Natural killer cell (primary cell): Measurements from ENCODE around the gene MED27. TPM values are rescaled to one million over a fixed set of nuclear protein-coding genes. Genes with fewer than 3 reads are reported as not detected.

ENCODE experiments used
- ATAC-seq, 3 donors: fragments of 150-1000 bp in 2 of 3; fragments of 200-7000 bp in 1 of 3; cut with Tn5 transposase; 1 replicate in 1 of 3; 2 replicates in 2 of 3; pipeline ENCODE4 v1.10.0; 2021; ENCODE audit warnings: mild to moderate bottlenecking in 2 of 3, moderate library complexity in 2 of 3
- DNase-seq, 2 donors: peaks; one replicate each; pipeline versions ENCODE4 v3.0.0 to v3.0.0-alpha.2; 2013 to 2021; ENCODE audit warnings: mixed read lengths in 1 of 2
- H3K27ac ChIP-seq: one replicate; pipeline ENCODE4 v1.5.1; 2013; ENCODE audit warnings: mild to moderate bottlenecking, low read length
- H3K27me3 ChIP-seq: one replicate; pipeline ENCODE4 v1.6.1; 2013; ENCODE audit warnings: low read length; ENCODE audit not compliant: control insufficient read depth, insufficient read depth
- H3K36me3 ChIP-seq: one replicate; pipeline ENCODE4 v1.6.1; 2013; ENCODE audit warnings: low read length; ENCODE audit not compliant: control insufficient read depth, insufficient read depth
- H3K4me1 ChIP-seq: one replicate; pipeline ENCODE4 v1.6.1; 2013; ENCODE audit warnings: low read length; ENCODE audit not compliant: control insufficient read depth, insufficient read depth
- H3K4me3 ChIP-seq: one replicate; pipeline ENCODE4 v1.5.1; 2013; ENCODE audit warnings: low read length
- H3K9me3 ChIP-seq: one replicate; pipeline ENCODE4 v1.6.1; 2013; ENCODE audit warnings: low read length; ENCODE audit not compliant: control insufficient read depth, insufficient read depth
- H3K27ac Mint-ChIP-seq, 2 donors: one replicate each; pipeline ENCODE4 v1.8.0; 2022; ENCODE audit warnings: mild to moderate bottlenecking in 2 of 2, mixed read lengths in 2 of 2, moderate library complexity in 1 of 2
- H3K27me3 Mint-ChIP-seq, 2 donors: one replicate each; pipeline ENCODE4 v1.8.0; 2022; ENCODE audit warnings: low read depth in 2 of 2, mixed read lengths in 2 of 2
- H3K36me3 Mint-ChIP-seq: one replicate; pipeline ENCODE4 v1.8.0; 2022; ENCODE audit warnings: mixed read lengths
- H3K4me1 Mint-ChIP-seq, 2 donors: one replicate each; pipeline ENCODE4 v1.8.0; 2022; ENCODE audit warnings: mixed read lengths in 2 of 2
- H3K4me3 Mint-ChIP-seq: one replicate; pipeline ENCODE4 v1.8.0; 2022; ENCODE audit warnings: mild to moderate bottlenecking, moderate library complexity, mixed read lengths
- H3K9me3 Mint-ChIP-seq, 2 donors: one replicate each; pipeline ENCODE4 v1.8.0; 2022; ENCODE audit warnings: mixed read lengths in 2 of 2
- whole genome bisulfite sequencing: methylation state at CpG from one replicate; pipeline ENCODE4 v1.1.7; 2013; ENCODE audit warnings: missing lambda C conversion rate; ENCODE audit not compliant: insufficient coverage; 5-methylcytosine and 5-hydroxymethylcytosine counted together
- intact Hi-C: fragments of 100-400 bp; cut with micrococcal nuclease; formaldehyde crosslinking; loops from one replicate; pipeline ENCODE4 v1.14.2; 2022
- total RNA-seq, 4 donors: library from RNA; stranded (reverse); fragments of 120-200 nt in 1 of 4; gene quantifications; one replicate each; pipeline versions ENCODE4 v1.2.3 to v1.2.4, GENCODE V29; 2013 to 2022
- TF ChIP-seq, protein P1 (sequence below): fragments of 200-600 bp; IDR thresholded peaks from one replicate; pipeline ENCODE4 v1.8.0; 2022; ENCODE audit warnings: antibody characterized with exemption

Gene MED27
- total RNA-seq, 3 donors from 2014 or later (not counting 1 experiment from before 2014, with no cell fraction given): 24.4 to 27.3 (median 26.9) TPM

DNA sequence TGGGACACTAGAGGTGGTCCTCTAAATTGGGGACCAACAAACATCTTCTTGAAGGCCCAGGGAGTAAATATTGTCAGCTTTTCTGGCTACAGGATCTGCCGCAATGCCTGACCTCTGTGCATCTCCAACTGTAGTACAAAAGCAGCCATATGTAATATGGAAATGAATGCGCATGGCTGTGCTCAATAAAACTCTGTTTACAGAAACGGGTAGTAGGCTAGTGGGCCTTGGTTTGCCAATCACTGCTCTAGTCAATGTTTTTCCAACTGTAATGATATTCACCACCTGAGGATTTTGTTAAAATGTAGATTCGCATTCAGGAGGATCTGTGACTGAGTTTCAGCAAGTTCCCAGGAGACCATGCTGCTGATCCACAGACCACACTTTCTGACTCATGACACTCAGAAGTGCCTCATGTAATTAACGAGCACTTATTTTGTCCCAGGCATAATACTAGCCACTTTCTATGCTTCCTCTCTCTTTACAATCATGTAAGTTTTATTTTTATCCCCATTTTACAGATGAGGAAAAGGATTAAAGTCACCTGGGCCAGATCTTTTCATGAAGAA, 96.9 kb downstream of the MED27 start:
- DNase-seq: no peak
- Histone ChIP-seq H3K4me1 (no peaks in the 10 kb centered on the region), H3K4me3 (no peak overlapping the region), H3K27me3 (no peaks in the 10 kb centered on the region), H3K9me3 (no peaks in the 10 kb centered on the region), H3K36me3 (no peaks in the 10 kb centered on the region), H3K27ac (no peak overlapping the region)
- intact Hi-C loops: no loop called here
- WGBS: 82% methylated on average over 5 of the region's 5 CpGs
- Mint-ChIP-seq H3K4me3 (no peak overlapping the region), H3K27ac (no peak overlapping the region), H3K4me1 (peaks cover 6 to 19% of the 10 kb centered on the region in 2 donors), H3K9me3 (no peaks in the 10 kb centered on the region), H3K36me3 (no peaks in the 10 kb centered on the region), H3K27me3 (no peaks in the 10 kb centered on the region)
- TF ChIP-seq, protein P1, sequence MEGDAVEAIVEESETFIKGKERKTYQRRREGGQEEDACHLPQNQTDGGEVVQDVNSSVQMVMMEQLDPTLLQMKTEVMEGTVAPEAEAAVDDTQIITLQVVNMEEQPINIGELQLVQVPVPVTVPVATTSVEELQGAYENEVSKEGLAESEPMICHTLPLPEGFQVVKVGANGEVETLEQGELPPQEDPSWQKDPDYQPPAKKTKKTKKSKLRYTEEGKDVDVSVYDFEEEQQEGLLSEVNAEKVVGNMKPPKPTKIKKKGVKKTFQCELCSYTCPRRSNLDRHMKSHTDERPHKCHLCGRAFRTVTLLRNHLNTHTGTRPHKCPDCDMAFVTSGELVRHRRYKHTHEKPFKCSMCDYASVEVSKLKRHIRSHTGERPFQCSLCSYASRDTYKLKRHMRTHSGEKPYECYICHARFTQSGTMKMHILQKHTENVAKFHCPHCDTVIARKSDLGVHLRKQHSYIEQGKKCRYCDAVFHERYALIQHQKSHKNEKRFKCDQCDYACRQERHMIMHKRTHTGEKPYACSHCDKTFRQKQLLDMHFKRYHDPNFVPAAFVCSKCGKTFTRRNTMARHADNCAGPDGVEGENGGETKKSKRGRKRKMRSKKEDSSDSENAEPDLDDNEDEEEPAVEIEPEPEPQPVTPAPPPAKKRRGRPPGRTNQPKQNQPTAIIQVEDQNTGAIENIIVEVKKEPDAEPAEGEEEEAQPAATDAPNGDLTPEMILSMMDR: no peak
- no peak for ATAC-seq

DNA sequence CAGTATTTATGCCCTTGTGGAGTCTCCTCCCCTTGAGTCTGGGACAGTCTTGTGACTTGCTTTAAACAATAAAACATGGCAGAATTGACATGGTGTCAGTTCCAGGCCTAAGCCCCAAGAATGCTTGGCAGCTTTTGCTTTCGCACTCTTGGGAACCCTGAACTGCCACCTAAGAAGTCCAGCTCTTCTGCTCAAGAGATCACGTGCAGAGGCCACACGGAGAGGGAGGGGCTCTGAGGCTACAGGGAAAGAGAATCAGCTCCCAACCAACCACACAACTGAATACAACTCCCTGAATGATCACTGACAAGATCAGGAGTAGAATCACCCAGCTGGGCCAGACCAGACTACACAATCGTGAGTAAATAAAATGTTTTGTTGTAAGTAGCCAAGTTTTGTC, 97.6 kb downstream of the MED27 start:
- DNase-seq: no peak
- WGBS: 98% methylated on average over 4 of the region's 4 CpGs
- no peaks in the 10 kb centered on the region for H3K27me3 Mint-ChIP-seq
- H3K36me3 ChIP-seq: no peaks in the 10 kb centered on the region
- no peak overlapping the region for H3K4me3 ChIP-seq
- H3K4me3 Mint-ChIP-seq: no peak overlapping the region
- no peaks in the 10 kb centered on the region for H3K9me3 Mint-ChIP-seq
- no peaks in the 10 kb centered on the region for H3K36me3 Mint-ChIP-seq
- ATAC-seq: no peak
- intact Hi-C loops: no loop called here
- H3K27ac Mint-ChIP-seq: no peak overlapping the region
- H3K4me1 ChIP-seq: peaks cover 3% of the 10 kb centered on the region
- no peak overlapping the region for H3K27ac ChIP-seq
- H3K27me3 ChIP-seq: no peaks in the 10 kb centered on the region
- TF ChIP-seq, protein P1: no peak
- H3K4me1 Mint-ChIP-seq: peaks cover 7 to 26% of the 10 kb centered on the region in 2 donors
- no peaks in the 10 kb centered on the region for H3K9me3 ChIP-seq

DNA sequence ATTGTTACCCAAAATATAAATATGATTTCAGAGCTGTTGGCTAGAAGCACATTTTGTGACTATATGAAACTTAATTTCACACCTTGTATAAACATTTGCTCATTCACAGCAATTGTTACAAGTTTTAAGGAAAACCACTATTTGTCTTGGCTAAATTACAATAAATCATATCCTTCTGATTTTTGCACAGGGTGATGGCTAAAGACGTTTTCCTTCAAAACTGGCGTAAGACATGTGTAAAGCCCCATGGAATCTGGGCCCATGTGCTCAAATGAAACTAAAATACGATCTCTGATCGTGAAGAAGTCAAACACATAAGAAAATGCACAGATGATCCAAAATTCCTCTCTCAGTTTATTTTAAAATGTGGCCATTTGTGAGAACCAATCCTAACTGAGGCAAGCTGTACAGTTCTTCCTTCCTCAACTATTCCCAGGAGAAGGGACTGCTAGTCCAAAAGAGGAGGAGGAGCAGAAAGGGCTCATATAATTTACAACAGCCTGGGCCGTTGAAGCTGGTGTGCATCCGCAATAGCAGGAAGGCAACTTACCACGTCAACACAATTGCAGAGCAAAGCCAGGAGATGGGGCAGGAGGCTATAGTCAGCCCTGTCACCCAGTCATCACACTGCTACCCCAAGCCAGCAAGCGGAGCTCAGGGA, 98.4 kb downstream of the MED27 start:
- H3K9me3 Mint-ChIP-seq: no peaks in the 10 kb centered on the region
- H3K36me3 Mint-ChIP-seq: no peaks in the 10 kb centered on the region
- peaks cover 15 to 31% of the 10 kb centered on the region in 2 donors for H3K4me1 Mint-ChIP-seq
- intact Hi-C loops: no loop called here
- WGBS: 91% methylated on average over 8 of the region's 8 CpGs
- Histone ChIP-seq H3K36me3 (no peaks in the 10 kb centered on the region), H3K27me3 (no peaks in the 10 kb centered on the region), H3K9me3 (no peaks in the 10 kb centered on the region), H3K4me3 (no peak overlapping the region), H3K27ac (no peak overlapping the region), H3K4me1 (peaks cover 3% of the 10 kb centered on the region)
- TF ChIP-seq, protein P1: no peak
- no peak for ATAC-seq
- DNase-seq: no peak
- no peak overlapping the region for H3K4me3 Mint-ChIP-seq
- no peaks in the 10 kb centered on the region for H3K27me3 Mint-ChIP-seq
- H3K27ac Mint-ChIP-seq: no peak overlapping the region
